ENCODE measurements around the gene CEP41. TPM values are rescaled to one million over a fixed set of nuclear protein-coding genes. Genes with fewer than 3 reads are reported as not detected.

CEP41 gene
- total RNA-seq, 1 donor from 2014 or later: 16.4 TPM

DNA sequence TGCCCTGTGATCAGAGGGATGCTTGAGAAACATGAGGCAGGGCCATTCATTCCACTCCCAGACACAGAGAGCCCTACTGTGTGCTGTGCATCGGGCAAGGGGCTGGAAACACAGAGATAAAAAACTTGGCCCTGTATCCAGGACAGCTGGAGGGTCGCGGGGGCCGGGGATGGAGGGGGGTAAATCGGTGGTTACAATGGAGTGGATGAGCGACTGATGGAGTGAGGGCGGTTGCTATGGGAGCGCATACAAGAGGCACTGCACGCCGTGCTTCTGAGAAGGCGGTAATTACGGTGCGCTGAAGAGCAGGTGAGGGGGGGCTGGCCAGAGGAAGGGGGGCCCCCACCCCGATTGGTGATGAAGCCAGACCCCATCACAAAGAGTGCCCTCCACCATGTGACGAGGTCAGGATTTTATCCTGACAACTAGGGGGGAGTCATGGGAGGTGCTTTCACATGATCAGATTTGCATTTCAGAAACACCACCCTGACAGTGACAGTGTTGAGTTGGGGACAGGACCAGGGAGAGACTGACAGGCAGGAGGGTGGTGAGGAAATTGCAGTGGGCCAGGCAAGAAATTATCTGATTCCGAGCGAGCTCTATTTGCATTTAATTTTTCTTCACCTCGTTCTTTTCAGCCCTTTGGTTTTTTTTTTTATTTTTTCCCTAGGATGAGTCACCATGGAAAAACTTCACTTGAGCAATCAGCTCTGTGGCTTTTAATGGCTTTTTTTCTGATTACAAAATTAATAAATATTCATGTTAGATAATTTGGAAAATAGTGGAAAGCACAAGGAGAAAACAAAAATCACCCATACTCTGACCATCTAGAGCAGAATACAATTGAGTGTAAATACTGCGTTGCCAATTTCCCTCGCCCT is 88.4 kb downstream of the CEP41 start:
- TF ChIP-seq, protein P1, sequence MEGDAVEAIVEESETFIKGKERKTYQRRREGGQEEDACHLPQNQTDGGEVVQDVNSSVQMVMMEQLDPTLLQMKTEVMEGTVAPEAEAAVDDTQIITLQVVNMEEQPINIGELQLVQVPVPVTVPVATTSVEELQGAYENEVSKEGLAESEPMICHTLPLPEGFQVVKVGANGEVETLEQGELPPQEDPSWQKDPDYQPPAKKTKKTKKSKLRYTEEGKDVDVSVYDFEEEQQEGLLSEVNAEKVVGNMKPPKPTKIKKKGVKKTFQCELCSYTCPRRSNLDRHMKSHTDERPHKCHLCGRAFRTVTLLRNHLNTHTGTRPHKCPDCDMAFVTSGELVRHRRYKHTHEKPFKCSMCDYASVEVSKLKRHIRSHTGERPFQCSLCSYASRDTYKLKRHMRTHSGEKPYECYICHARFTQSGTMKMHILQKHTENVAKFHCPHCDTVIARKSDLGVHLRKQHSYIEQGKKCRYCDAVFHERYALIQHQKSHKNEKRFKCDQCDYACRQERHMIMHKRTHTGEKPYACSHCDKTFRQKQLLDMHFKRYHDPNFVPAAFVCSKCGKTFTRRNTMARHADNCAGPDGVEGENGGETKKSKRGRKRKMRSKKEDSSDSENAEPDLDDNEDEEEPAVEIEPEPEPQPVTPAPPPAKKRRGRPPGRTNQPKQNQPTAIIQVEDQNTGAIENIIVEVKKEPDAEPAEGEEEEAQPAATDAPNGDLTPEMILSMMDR (IDR thresholded peaks at IDR 0.05): no peak
- peak overlapping the region; percentile 90 for H3K27ac Mint-ChIP-seq (ENCODE audit: unreplicated experiment)
- H3K4me1 Mint-ChIP-seq (ENCODE audit: unreplicated experiment): peaks cover 71% of the 10 kb centered on the region

DNA sequence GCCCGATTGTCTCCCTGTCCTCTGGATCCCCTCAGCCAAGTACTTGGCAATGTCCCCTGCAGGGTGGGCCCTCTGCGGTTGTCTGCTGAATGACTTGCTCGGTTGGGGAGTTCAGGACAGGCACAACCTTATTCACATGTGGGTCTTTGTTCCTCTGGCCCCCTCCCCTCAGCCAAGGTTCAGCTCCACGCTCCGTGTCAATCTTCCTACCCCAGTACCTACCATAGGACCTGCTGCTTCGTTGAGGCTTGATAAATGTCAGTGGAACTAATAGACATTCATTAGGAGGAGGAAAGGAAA is 89.1 kb downstream of the CEP41 start:
- H3K4me1 Mint-ChIP-seq (ENCODE audit: unreplicated experiment): peaks cover 64% of the 10 kb centered on the region
- TF ChIP-seq, protein P1 (IDR thresholded peaks at IDR 0.05): no peak
- H3K27ac Mint-ChIP-seq (ENCODE audit: unreplicated experiment): peak overlapping the region; percentile 90

More for the DNA sequence above, 88.4 kb downstream of the CEP41 start:
- DNase-seq (ENCODE audit: extremely low spot score, unreplicated experiment): no peak
- Mint-ChIP-seq H3K4me3 (ENCODE audit: unreplicated experiment) (no peak overlapping the region), H3K36me3 (ENCODE audit: unreplicated experiment) (no peaks in the 10 kb centered on the region), H3K27me3 (ENCODE audit: unreplicated experiment) (no peaks in the 10 kb centered on the region), H3K9me3 (ENCODE audit: unreplicated experiment) (no peaks in the 10 kb centered on the region)

DNA sequence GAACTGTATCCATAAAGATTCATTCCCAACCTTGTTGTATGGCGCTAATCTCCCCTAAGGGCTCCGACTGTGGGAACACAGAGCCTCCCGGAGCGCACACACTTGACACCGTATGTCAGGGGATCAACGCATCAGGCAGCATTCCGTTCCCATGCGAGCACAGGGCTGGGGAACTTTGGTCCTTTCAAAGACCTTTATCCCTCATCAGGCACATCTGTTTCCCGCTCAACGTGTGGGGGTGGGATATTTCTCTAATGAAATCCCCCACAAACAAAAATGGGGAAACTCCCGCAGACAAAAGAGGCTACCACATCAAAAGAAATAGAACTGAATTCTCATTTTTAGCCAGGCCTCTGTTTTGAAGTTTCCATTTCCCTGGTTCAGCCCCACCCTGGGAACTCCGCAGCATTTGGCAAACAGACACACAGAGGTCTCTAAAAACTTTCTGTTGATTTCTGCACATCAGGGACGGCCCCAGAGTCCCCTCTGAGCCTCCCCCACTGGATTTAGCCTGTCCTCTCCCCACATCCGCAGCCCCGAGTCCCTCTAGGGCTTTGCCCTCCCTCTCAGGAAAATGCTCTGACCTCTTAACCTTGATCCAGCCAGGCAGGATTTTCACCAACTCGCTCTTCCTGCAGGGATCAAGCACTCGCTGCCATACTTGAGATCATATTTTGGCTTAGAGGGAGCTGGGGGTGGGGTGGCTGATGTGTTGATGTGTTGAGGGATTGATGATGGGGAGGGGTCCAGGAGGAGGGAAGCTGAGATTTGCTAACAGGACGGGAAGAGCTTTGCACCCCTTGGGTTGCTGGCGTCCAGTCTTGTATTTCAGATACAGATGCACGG is 89.6 kb downstream of the CEP41 start:
- H3K4me3 Mint-ChIP-seq (ENCODE audit: unreplicated experiment): peak overlapping the region; percentile 10
- DNase-seq (ENCODE audit: extremely low spot score, unreplicated experiment): no peak
- TF ChIP-seq, protein P1 (IDR thresholded peaks at IDR 0.05): no peak
- H3K27ac Mint-ChIP-seq (ENCODE audit: unreplicated experiment): peak overlapping the region; percentile 90
- no peaks in the 10 kb centered on the region for H3K36me3 Mint-ChIP-seq (ENCODE audit: unreplicated experiment)
- H3K4me1 Mint-ChIP-seq (ENCODE audit: unreplicated experiment): peaks cover 61% of the 10 kb centered on the region
- H3K9me3 Mint-ChIP-seq (ENCODE audit: unreplicated experiment): no peaks in the 10 kb centered on the region
- no peaks in the 10 kb centered on the region for H3K27me3 Mint-ChIP-seq (ENCODE audit: unreplicated experiment)

More for the DNA sequence above, 89.1 kb downstream of the CEP41 start:
- H3K36me3 Mint-ChIP-seq (ENCODE audit: unreplicated experiment): no peaks in the 10 kb centered on the region
- H3K27me3 Mint-ChIP-seq (ENCODE audit: unreplicated experiment): no peaks in the 10 kb centered on the region
- no peak overlapping the region for H3K4me3 Mint-ChIP-seq (ENCODE audit: unreplicated experiment)
- no peak for DNase-seq (ENCODE audit: extremely low spot score, unreplicated experiment)
- H3K9me3 Mint-ChIP-seq (ENCODE audit: unreplicated experiment): no peaks in the 10 kb centered on the region

DNA sequence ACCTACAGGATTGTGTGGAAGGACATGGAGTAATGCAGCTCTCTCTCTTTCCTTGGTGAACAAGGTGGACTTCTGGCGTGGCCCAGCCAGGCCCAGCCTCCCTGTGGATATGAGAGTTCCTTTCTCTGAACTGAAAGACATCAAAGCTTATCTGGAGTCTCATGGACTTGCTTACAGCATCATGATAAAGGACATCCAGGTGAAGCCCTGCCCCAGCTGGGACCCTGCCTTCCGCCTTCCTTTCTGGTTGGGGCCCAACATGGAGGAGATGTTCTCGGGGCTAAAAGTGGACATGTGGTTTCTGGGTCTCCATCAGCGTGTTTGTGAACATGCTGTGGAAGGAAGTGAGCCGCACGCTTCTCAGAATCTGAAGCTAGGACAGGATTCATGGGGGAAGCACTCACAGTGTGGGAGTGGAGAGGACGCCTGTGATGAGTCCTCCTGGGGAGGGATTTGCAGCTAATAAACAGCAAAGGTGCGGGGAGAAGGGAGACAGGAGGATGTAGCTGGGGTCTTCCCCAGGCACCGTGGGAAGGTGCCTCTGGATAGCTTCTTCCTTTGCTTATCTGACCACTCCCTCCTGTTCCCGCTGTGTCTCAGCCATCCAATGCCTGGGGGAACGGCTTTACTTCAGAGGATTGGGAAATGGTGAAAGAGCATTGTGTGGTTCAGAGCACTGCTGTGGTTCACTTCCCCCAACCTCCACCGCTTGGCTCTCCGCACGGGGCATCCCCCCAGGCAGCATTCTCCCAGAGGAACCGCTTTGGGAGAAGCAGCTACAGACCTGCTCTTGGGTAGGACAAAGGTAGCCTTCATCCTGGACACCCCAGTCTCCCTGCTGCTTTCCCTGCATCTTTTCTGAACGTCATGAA is 90.7 kb downstream of the CEP41 start:
- peak overlapping the region; percentile 90 for H3K27ac Mint-ChIP-seq (ENCODE audit: unreplicated experiment)

More for the DNA sequence above, 90.7 kb downstream of the CEP41 start:
- TF ChIP-seq, protein P1 (IDR thresholded peaks at IDR 0.05): no peak
- no peak for DNase-seq (ENCODE audit: extremely low spot score, unreplicated experiment)
- peaks cover 61% of the 10 kb centered on the region for H3K4me1 Mint-ChIP-seq (ENCODE audit: unreplicated experiment)
- no peaks in the 10 kb centered on the region for H3K9me3 Mint-ChIP-seq (ENCODE audit: unreplicated experiment)
- no peaks in the 10 kb centered on the region for H3K36me3 Mint-ChIP-seq (ENCODE audit: unreplicated experiment)
- no peak overlapping the region for H3K4me3 Mint-ChIP-seq (ENCODE audit: unreplicated experiment)
- no peaks in the 10 kb centered on the region for H3K27me3 Mint-ChIP-seq (ENCODE audit: unreplicated experiment)
